Measurements from ENCODE around the gene GRID1. TPM values are rescaled to one million over a fixed set of nuclear protein-coding genes. Genes with fewer than 3 reads are reported as not detected.
"Not testable (repeated sequence)": the region's sequence is repeated elsewhere in the genome, so short reads cannot be mapped to it uniquely, and the experiment has no call there.

GRID1 gene
- polyA plus RNA-seq, 4 donors: 0.27 to 1.1 (median 0.40) TPM; not detected in 1

- H3K36me3 ChIP-seq (ENCODE audit: control insufficient read depth in 3 of 3, insufficient read depth in 2 of 3, low read depth in 1 of 3, low read length in 3 of 3); H3K4me1 ChIP-seq (ENCODE audit: control insufficient read depth in 3 of 3, insufficient read depth in 2 of 3, low read depth in 1 of 3, low read length in 2 of 3); H3K4me3 ChIP-seq (ENCODE audit: low read depth in 1 of 3, low read length in 3 of 3); FAIRE-seq; DNase-seq; H3K27me3 ChIP-seq (ENCODE audit: control insufficient read depth in 3 of 3, insufficient read depth in 3 of 3, low read length in 3 of 3); H3K9me3 ChIP-seq (ENCODE audit: control insufficient read depth in 2 of 2, insufficient read depth in 1 of 2, low read depth in 1 of 2, low read length in 1 of 2); H3K27ac ChIP-seq (ENCODE audit: low read depth in 1 of 3, low read length in 2 of 3): not testable (repeated sequence)
- whole genome bisulfite sequencing, 3 donors: 68 to 85% (median 75%) methylated on average over 4 of the region's 4 CpGs
Measured at GRCh38 chr10:85699066-85699465, 667.5 kb downstream of the GRID1 start.

GRCh38 chr10:85696893-85697292, 669.7 kb downstream of the GRID1 start:
- WGBS, 3 donors: 84 to 93% (median 89%) methylated on average over 1 of the region's 1 CpG
- Histone ChIP-seq H3K9me3 (ENCODE audit: control insufficient read depth in 2 of 2, insufficient read depth in 1 of 2, low read depth in 1 of 2, low read length in 1 of 2) (no peaks in the 10 kb centered on the region), H3K27ac (ENCODE audit: low read depth in 1 of 3, low read length in 2 of 3) (no peak overlapping the region), H3K4me3 (ENCODE audit: low read depth in 1 of 3, low read length in 3 of 3) (no peak overlapping the region), H3K36me3 (ENCODE audit: control insufficient read depth in 3 of 3, insufficient read depth in 2 of 3, low read depth in 1 of 3, low read length in 3 of 3) (no peaks in the 10 kb centered on the region), H3K27me3 (ENCODE audit: control insufficient read depth in 3 of 3, insufficient read depth in 3 of 3, low read length in 3 of 3) (no peaks in the 10 kb centered on the region), H3K4me1 (ENCODE audit: control insufficient read depth in 3 of 3, insufficient read depth in 2 of 3, low read depth in 1 of 3, low read length in 2 of 3) (no peaks in the 10 kb centered on the region)
- FAIRE-seq: no peak
- no peak for DNase-seq

GRCh38 chr10:85682621-85683020, 684.0 kb downstream of the GRID1 start:
- FAIRE-seq (no peak), DNase-seq (no peak)
- no peaks in the 10 kb centered on the region for H3K9me3 ChIP-seq (ENCODE audit: control insufficient read depth in 2 of 2, insufficient read depth in 1 of 2, low read depth in 1 of 2, low read length in 1 of 2)
- no peaks in the 10 kb centered on the region for H3K4me1 ChIP-seq (ENCODE audit: control insufficient read depth in 3 of 3, insufficient read depth in 2 of 3, low read depth in 1 of 3, low read length in 2 of 3)
- H3K27ac ChIP-seq (ENCODE audit: low read depth in 1 of 3, low read length in 2 of 3): no peak overlapping the region
- H3K36me3 ChIP-seq (ENCODE audit: control insufficient read depth in 3 of 3, insufficient read depth in 2 of 3, low read depth in 1 of 3, low read length in 3 of 3): no peaks in the 10 kb centered on the region
- H3K4me3 ChIP-seq (ENCODE audit: low read depth in 1 of 3, low read length in 3 of 3): no peak overlapping the region
- WGBS, 3 donors: 76 to 94% (median 88%) methylated on average over 1 of the region's 1 CpG
- H3K27me3 ChIP-seq (ENCODE audit: control insufficient read depth in 3 of 3, insufficient read depth in 3 of 3, low read length in 3 of 3): peaks cover 0 to 3% (median 0%) of the 10 kb centered on the region in 3 donors

- Histone ChIP-seq H3K36me3 (ENCODE audit: control insufficient read depth in 3 of 3, insufficient read depth in 2 of 3, low read depth in 1 of 3, low read length in 3 of 3) (no peaks in the 10 kb centered on the region), H3K27me3 (ENCODE audit: control insufficient read depth in 3 of 3, insufficient read depth in 3 of 3, low read length in 3 of 3) (peaks cover 0 to 3% (median 0%) of the 10 kb centered on the region in 3 donors), H3K4me1 (ENCODE audit: control insufficient read depth in 3 of 3, insufficient read depth in 2 of 3, low read depth in 1 of 3, low read length in 2 of 3) (no peaks in the 10 kb centered on the region), H3K27ac (ENCODE audit: low read depth in 1 of 3, low read length in 2 of 3) (no peak overlapping the region), H3K9me3 (ENCODE audit: control insufficient read depth in 2 of 2, insufficient read depth in 1 of 2, low read depth in 1 of 2, low read length in 1 of 2) (no peaks in the 10 kb centered on the region), H3K4me3 (ENCODE audit: low read depth in 1 of 3, low read length in 3 of 3) (no peak overlapping the region)
- FAIRE-seq (no peak), DNase-seq (no peak)
- 71 to 81% (median 74%) methylated on average over 4 of the region's 4 CpGs for WGBS, 3 donors
Measured at GRCh38 chr10:85679710-85680109, 686.9 kb downstream of the GRID1 start.

- Histone ChIP-seq H3K27me3 (ENCODE audit: control insufficient read depth in 3 of 3, insufficient read depth in 3 of 3, low read length in 3 of 3) (peaks cover 0 to 3% (median 0%) of the 10 kb centered on the region in 3 donors), H3K27ac (ENCODE audit: low read depth in 1 of 3, low read length in 2 of 3) (no peak overlapping the region), H3K36me3 (ENCODE audit: control insufficient read depth in 3 of 3, insufficient read depth in 2 of 3, low read depth in 1 of 3, low read length in 3 of 3) (no peaks in the 10 kb centered on the region), H3K4me1 (ENCODE audit: control insufficient read depth in 3 of 3, insufficient read depth in 2 of 3, low read depth in 1 of 3, low read length in 2 of 3) (no peaks in the 10 kb centered on the region), H3K4me3 (ENCODE audit: low read depth in 1 of 3, low read length in 3 of 3) (no peak overlapping the region), H3K9me3 (ENCODE audit: control insufficient read depth in 2 of 2, insufficient read depth in 1 of 2, low read depth in 1 of 2, low read length in 1 of 2) (no peaks in the 10 kb centered on the region)
- 77 to 89% (median 79%) methylated on average over 2 of the region's 2 CpGs for WGBS, 3 donors
- no peak for DNase-seq
- FAIRE-seq: no peak
Measured at GRCh38 chr10:85679061-85679460, 687.5 kb downstream of the GRID1 start.

GRCh38 chr10:85674851-85675250, 691.7 kb downstream of the GRID1 start:
- no peak for DNase-seq
- Histone ChIP-seq H3K4me3 (ENCODE audit: low read depth in 1 of 3, low read length in 3 of 3) (no peak overlapping the region), H3K27ac (ENCODE audit: low read depth in 1 of 3, low read length in 2 of 3) (no peak overlapping the region), H3K4me1 (ENCODE audit: control insufficient read depth in 3 of 3, insufficient read depth in 2 of 3, low read depth in 1 of 3, low read length in 2 of 3) (no peaks in the 10 kb centered on the region), H3K36me3 (ENCODE audit: control insufficient read depth in 3 of 3, insufficient read depth in 2 of 3, low read depth in 1 of 3, low read length in 3 of 3) (no peaks in the 10 kb centered on the region), H3K27me3 (ENCODE audit: control insufficient read depth in 3 of 3, insufficient read depth in 3 of 3, low read length in 3 of 3) (peaks cover 0 to 3% (median 0%) of the 10 kb centered on the region in 3 donors), H3K9me3 (ENCODE audit: control insufficient read depth in 2 of 2, insufficient read depth in 1 of 2, low read depth in 1 of 2, low read length in 1 of 2) (no peaks in the 10 kb centered on the region)
- no peak for FAIRE-seq
- 42 to 54% (median 45%) methylated on average over 4 of the region's 4 CpGs for WGBS, 3 donors

- Histone ChIP-seq H3K27ac (ENCODE audit: low read depth in 1 of 3, low read length in 2 of 3) (no peak overlapping the region), H3K36me3 (ENCODE audit: control insufficient read depth in 3 of 3, insufficient read depth in 2 of 3, low read depth in 1 of 3, low read length in 3 of 3) (no peaks in the 10 kb centered on the region), H3K27me3 (ENCODE audit: control insufficient read depth in 3 of 3, insufficient read depth in 3 of 3, low read length in 3 of 3) (peaks cover 0 to 3% (median 0%) of the 10 kb centered on the region in 3 donors), H3K4me1 (ENCODE audit: control insufficient read depth in 3 of 3, insufficient read depth in 2 of 3, low read depth in 1 of 3, low read length in 2 of 3) (peaks cover 0 to 4% (median 0%) of the 10 kb centered on the region in 3 donors), H3K4me3 (ENCODE audit: low read depth in 1 of 3, low read length in 3 of 3) (no peak overlapping the region), H3K9me3 (ENCODE audit: control insufficient read depth in 2 of 2, insufficient read depth in 1 of 2, low read depth in 1 of 2, low read length in 1 of 2) (peaks cover 0 to 7% of the 10 kb centered on the region in 2 donors)
- FAIRE-seq: no peak
- no peak for DNase-seq
- WGBS, 3 donors: 63 to 70% (median 69%) methylated on average over 1 of the region's 1 CpG
Measured at GRCh38 chr10:85673270-85673669, 693.3 kb downstream of the GRID1 start.

- peaks cover 0 to 11% (median 0%) of the 10 kb centered on the region in 3 donors for H3K4me1 ChIP-seq (ENCODE audit: control insufficient read depth in 3 of 3, insufficient read depth in 2 of 3, low read depth in 1 of 3, low read length in 2 of 3)
- no peak for FAIRE-seq
- no peaks in the 10 kb centered on the region for H3K27me3 ChIP-seq (ENCODE audit: control insufficient read depth in 3 of 3, insufficient read depth in 3 of 3, low read length in 3 of 3)
- DNase-seq: no peak
- no peaks in the 10 kb centered on the region for H3K36me3 ChIP-seq (ENCODE audit: control insufficient read depth in 3 of 3, insufficient read depth in 2 of 3, low read depth in 1 of 3, low read length in 3 of 3)
- H3K27ac ChIP-seq (ENCODE audit: low read depth in 1 of 3, low read length in 2 of 3): no peak overlapping the region
- WGBS, 3 donors: 82 to 87% (median 83%) methylated on average over 1 of the region's 1 CpG
- no peak overlapping the region for H3K4me3 ChIP-seq (ENCODE audit: low read depth in 1 of 3, low read length in 3 of 3)
- peaks cover 0 to 7% of the 10 kb centered on the region in 2 donors for H3K9me3 ChIP-seq (ENCODE audit: control insufficient read depth in 2 of 2, insufficient read depth in 1 of 2, low read depth in 1 of 2, low read length in 1 of 2)
Measured at GRCh38 chr10:85671530-85671929, 695.1 kb downstream of the GRID1 start.

GRCh38 chr10:85668522-85668921, 698.1 kb downstream of the GRID1 start:
- Histone ChIP-seq H3K9me3 (ENCODE audit: control insufficient read depth in 2 of 2, insufficient read depth in 1 of 2, low read depth in 1 of 2, low read length in 1 of 2) (peaks cover 0 to 7% of the 10 kb centered on the region in 2 donors), H3K36me3 (ENCODE audit: control insufficient read depth in 3 of 3, insufficient read depth in 2 of 3, low read depth in 1 of 3, low read length in 3 of 3) (no peaks in the 10 kb centered on the region), H3K4me3 (ENCODE audit: low read depth in 1 of 3, low read length in 3 of 3) (no peak overlapping the region), H3K4me1 (ENCODE audit: control insufficient read depth in 3 of 3, insufficient read depth in 2 of 3, low read depth in 1 of 3, low read length in 2 of 3) (peaks cover 0 to 11% (median 0%) of the 10 kb centered on the region in 3 donors), H3K27ac (ENCODE audit: low read depth in 1 of 3, low read length in 2 of 3) (no peak overlapping the region), H3K27me3 (ENCODE audit: control insufficient read depth in 3 of 3, insufficient read depth in 3 of 3, low read length in 3 of 3) (no peaks in the 10 kb centered on the region)
- 83 to 94% (median 93%) methylated on average over 1 of the region's 1 CpG for WGBS, 3 donors
- peak in 1 of 2 donors; percentile 38 for DNase-seq
- no peak for FAIRE-seq
